K562 (cell line): ENCODE results near the gene DDIT3. TPM values are rescaled to one million over a fixed set of nuclear protein-coding genes. Genes with fewer than 3 reads are reported as not detected.

ENCODE experiments used
- BACH1 ChIP-seq: fragments of 200-800 bp; sonication (Bioruptor generic); IDR thresholded peaks from 2 replicates; pipeline ENCODE4 v1.6.1; 2016; ENCODE audit warnings: missing genetic modification characterization, missing compliant biosample characterization
- DIDO1 ChIP-seq: fragments of 450-650 bp; IDR thresholded peaks from 2 replicates; pipeline ENCODE4 v1.6.1; 2016; ENCODE audit warnings: low read depth, missing biosample characterization, missing genetic modification characterization
- E4F1 ChIP-seq: fragments of 250-450 bp; sonication (Bioruptor Pico); IDR thresholded peaks from 2 replicates; pipeline ENCODE4 v1.5.0; 2021; ENCODE audit warnings: mild to moderate bottlenecking, borderline replicate concordance
- FOXA1 ChIP-seq: fragments of 450-650 bp; IDR thresholded peaks from 2 replicates; pipeline ENCODE4 v1.6.1; 2016; ENCODE audit warnings: mild to moderate bottlenecking, borderline replicate concordance
- HDAC1 ChIP-seq, 2 experiments: fragments of 450-650 bp; IDR thresholded peaks; 2 replicates each; pipeline ENCODE4 v1.6.1; 2016 to 2017; ENCODE audit warnings: inconsistent platforms in 1 of 2, mild to moderate bottlenecking in 1 of 2, moderate library complexity in 1 of 2
- HDAC3 ChIP-seq: fragments of 450-650 bp; IDR thresholded peaks from 2 replicates; pipeline ENCODE4 v1.6.1; 2018; ENCODE audit warnings: borderline replicate concordance, mild to moderate bottlenecking, moderate library complexity; ENCODE audit not compliant: partially characterized antibody
- MYBL2 ChIP-seq, 2 experiments: fragments of 450-650 bp in 1 of 2; sonication (generic) in 1 of 2; formaldehyde crosslinking in 1 of 2; IDR thresholded peaks; 2 replicates each; pipeline versions ENCODE4 v1.6.1 to v1.8.1; 2017 to 2022; ENCODE audit warnings: borderline replicate concordance in 1 of 2, inconsistent platforms in 1 of 2, low read depth in 1 of 2, mild to moderate bottlenecking in 1 of 2, missing genetic modification reagents in 1 of 2, moderate library complexity in 1 of 2
- NCOA6 ChIP-seq: fragments of 450-650 bp; IDR thresholded peaks from 2 replicates; pipeline ENCODE4 v1.6.1; 2017; ENCODE audit warnings: mild to moderate bottlenecking
- NKRF ChIP-seq: fragments of 450-650 bp; IDR thresholded peaks from 2 replicates; pipeline ENCODE4 v1.6.1; 2016; ENCODE audit warnings: borderline replicate concordance
- PBX2 ChIP-seq, 2 experiments: IDR thresholded peaks in 1 of 2; conservative IDR thresholded peaks in 1 of 2; 2 replicates each; pipeline ENCODE4 v1.6.1; 2016; ENCODE audit warnings: low read depth in 2 of 2, mild to moderate bottlenecking in 1 of 2, missing compliant biosample characterization in 1 of 2, missing genetic modification characterization in 1 of 2, moderate library complexity in 1 of 2
- PTTG1 ChIP-seq: fragments of 450-650 bp; IDR thresholded peaks from 2 replicates; pipeline ENCODE4 v1.6.1; 2016; ENCODE audit warnings: low read depth, mild to moderate bottlenecking, missing genetic modification characterization, missing compliant biosample characterization
- TAF1 ChIP-seq: IDR thresholded peaks from 2 replicates; pipeline ENCODE4 v1.6.1; 2011; ENCODE audit warnings: mild to moderate bottlenecking, low read length, moderate library complexity; ENCODE audit not compliant: insufficient read depth, control insufficient read depth, severe bottlenecking; ENCODE audit errors: extremely low read depth
- THRA ChIP-seq: fragments of 450-650 bp; IDR thresholded peaks from 2 replicates; pipeline ENCODE4 v1.6.1; 2017; ENCODE audit warnings: mild to moderate bottlenecking, moderate library complexity
- UBTF ChIP-seq, 2 experiments: IDR thresholded peaks; 2 replicates each; pipeline ENCODE4 v1.6.1; 2012; ENCODE audit warnings: improper control_type of control experiment in 2 of 2, low read depth in 2 of 2, low read length in 2 of 2, borderline replicate concordance in 1 of 2
- ZNF24 ChIP-seq: fragments of 450-650 bp; IDR thresholded peaks from 2 replicates; pipeline ENCODE4 v1.6.1; 2016
- ZNF445 ChIP-seq: fragments of 250-450 bp; sonication (Bioruptor Pico); IDR thresholded peaks from 2 replicates; pipeline ENCODE4 v1.4.0; 2020; ENCODE audit warnings: low read depth, mild to moderate bottlenecking, moderate library complexity
- polyA plus RNA-seq, 8 experiments: library from polyadenylated mRNA; depleted of rRNA in 4 of 8; stranded (reverse) in 5 of 8; unstranded in 3 of 8; fragments of >200 nt; fragmentation: Nextera tagmentation in 2 of 8; fragmentation: Illumina TruSeq in 1 of 8; extraction: Ambion mirVana in 2 of 8; extraction: Trizol in 1 of 8; gene quantifications; 2 replicates each; pipeline versions ENCODE4 v1.2.1 to v1.2.3, GENCODE V29; 2011 to 2014; ENCODE audit warnings: inconsistent platforms in 1 of 8, missing spikeins in 1 of 8
- total RNA-seq, 7 experiments: library from RNA; depleted of rRNA in 6 of 7; stranded (reverse); fragments of >200 nt in 6 of 7; fragmentation: Illumina TruSeq in 2 of 7; extraction: Trizol in 2 of 7; gene quantifications; 2 replicates each; pipeline versions ENCODE4 v1.2.1 to v1.2.3, GENCODE V29; 2011 to 2021; ENCODE audit warnings: low replicate concordance in 1 of 7

DDIT3 gene
- total and polyA plus RNA-seq, 9 of the 15 experiments (the other 6 are each of a cell fraction or from before 2014, with no cell fraction given) = 59.1 to 272 (median 89.9) TPM

GRCh38 chr12:57552306-57552651 lies 32.0 kb upstream of the DDIT3 start (continued):
- no peak for TF ChIP-seq THRA
- TF ChIP-seq HDAC1 (IDR thresholded peaks at IDR 0.05) = no peak
- no peak for TF ChIP-seq E4F1 (CRISPR knock-in tag)
- peak; percentile 18; the same call in 1 of the 2 replicates for TF ChIP-seq DIDO1 (tag)
- TF ChIP-seq ZNF24 = no peak
- TF ChIP-seq NCOA6 = no peak
- no peak for TF ChIP-seq UBTF (IDR thresholded peaks at IDR 0.05; ENCODE audit: borderline replicate concordance in 1 of 2, low read depth in 2 of 2, low read length in 2 of 2)
- TF ChIP-seq ZNF445 (CRISPR knock-in tag) = no peak
- TF ChIP-seq FOXA1 = no peak
- no peak for TF ChIP-seq BACH1 (tag)
- TF ChIP-seq MYBL2 (IDR thresholded peaks at IDR 0.05; ENCODE audit: low read depth) = no peak
- TF ChIP-seq MYBL2 (CRISPR knock-in tag; IDR thresholded peaks at IDR 0.05; ENCODE audit: borderline replicate concordance) = no peak
- peak; percentile 76 for TF ChIP-seq PBX2 (CRISPR knock-in tag; IDR thresholded peaks at IDR 0.05; ENCODE audit: low read depth)
- peak; percentile 91 for TF ChIP-seq PBX2 (tag; conservative IDR thresholded peaks at IDR 0.05; ENCODE audit: low read depth)
- no peak for TF ChIP-seq PTTG1 (tag)
- TF ChIP-seq NKRF = no peak
- peak; percentile 57 for TF ChIP-seq HDAC3
- peak; percentile 42 for TF ChIP-seq TAF1
